GM23248 (cell line): ENCODE results near the gene CAPN9. TPM values are rescaled to one million over a fixed set of nuclear protein-coding genes. Genes with fewer than 3 reads are reported as not detected.

Source experiments
- DNase-seq: peaks from one replicate; pipeline ENCODE4 v3.0.0-alpha.2; 2015
- H2AFZ ChIP-seq: fragments of 200-600 bp; sonication (generic); 2 replicates; pipeline ENCODE4 v1.6.1; 2016; ENCODE audit warnings: antibody characterized with exemption
- H3F3A ChIP-seq: fragments of 200-600 bp; sonication (generic); 2 replicates; pipeline ENCODE4 v1.6.1; 2016; ENCODE audit warnings: mild to moderate bottlenecking, antibody characterized with exemption, mixed run types; ENCODE audit not compliant: insufficient read depth
- H3K27ac ChIP-seq: fragments of 200-600 bp; sonication (generic); 2 replicates; pipeline ENCODE4 v1.5.1; 2016; ENCODE audit warnings: mild to moderate bottlenecking
- H3K27me3 ChIP-seq: fragments of 200-600 bp; sonication (generic); replicated peaks from 2 replicates; pipeline ENCODE4 v1.6.1; 2016; ENCODE audit warnings: mild to moderate bottlenecking; ENCODE audit not compliant: insufficient read depth
- H3K36me3 ChIP-seq: fragments of 200-600 bp; sonication (generic); 2 replicates; pipeline ENCODE4 v1.6.1; 2016; ENCODE audit warnings: low read depth, mild to moderate bottlenecking
- H3K4me1 ChIP-seq: fragments of 200-600 bp; sonication (generic); 2 replicates; pipeline ENCODE4 v1.6.1; 2016; ENCODE audit warnings: mild to moderate bottlenecking; ENCODE audit not compliant: insufficient read depth
- H3K4me2 ChIP-seq: fragments of 200-600 bp; sonication (generic); one replicate; pipeline ENCODE4 v1.6.1; 2016; ENCODE audit warnings: mild to moderate bottlenecking; ENCODE audit not compliant: unreplicated experiment
- H3K4me3 ChIP-seq: fragments of 200-600 bp; sonication (generic); 2 replicates; pipeline ENCODE4 v1.5.1; 2016; ENCODE audit warnings: mild to moderate bottlenecking
- H3K79me2 ChIP-seq: fragments of 200-600 bp; sonication (generic); 2 replicates; pipeline ENCODE4 v1.6.1; 2016; ENCODE audit warnings: mild to moderate bottlenecking; ENCODE audit not compliant: insufficient read depth
- H3K9ac ChIP-seq: fragments of 200-600 bp; sonication (generic); 2 replicates; pipeline ENCODE4 v1.6.1; 2016; ENCODE audit warnings: mild to moderate bottlenecking
- H3K9me2 ChIP-seq: fragments of 200-600 bp; sonication (generic); 2 replicates; pipeline ENCODE4 v1.6.1; 2016; ENCODE audit warnings: mixed run types, mild to moderate bottlenecking, moderate library complexity; ENCODE audit not compliant: insufficient read depth
- H3K9me3 ChIP-seq: fragments of 200-600 bp; sonication (generic); one replicate; pipeline ENCODE4 v1.6.1; 2017; ENCODE audit warnings: low read depth
- H4K20me1 ChIP-seq: fragments of 200-600 bp; sonication (generic); 2 replicates; pipeline ENCODE4 v1.6.0; 2016; ENCODE audit not compliant: insufficient read depth
- EZH2 ChIP-seq: fragments of 200-600 bp; sonication (generic); IDR thresholded peaks from 2 replicates; pipeline ENCODE4 v1.6.1; 2018; ENCODE audit warnings: antibody characterized with exemption, mild to moderate bottlenecking; ENCODE audit not compliant: insufficient read depth, poor library complexity, severe bottlenecking
- EZH2phosphoT487 ChIP-seq: fragments of 200-600 bp; sonication (generic); IDR thresholded peaks from 2 replicates; pipeline ENCODE4 v1.6.1; 2018; ENCODE audit warnings: antibody characterized with exemption, moderate library complexity, mild to moderate bottlenecking, low read depth; ENCODE audit not compliant: insufficient read depth
- WGBS, 2 experiments: methylation state at CpG; one replicate each; pipeline ENCODE4 v1.1.6; 2015 to 2017; ENCODE audit warnings: low lambda C conversion rate in 2 of 2, low coverage in 1 of 2; ENCODE audit errors: missing lambda C conversion rate in 2 of 2; 5-methylcytosine and 5-hydroxymethylcytosine counted together
- in situ Hi-C: fragments of 300-500 bp; cut with MboI; formaldehyde crosslinking; loops from 2 replicates; pipeline ENCODE4 v1.15.0; 2020
- polyA plus RNA-seq: library from polyadenylated mRNA; unstranded; fragments of >200 nt; fragmentation: Nextera tagmentation; extraction: Ambion mirVana; gene quantifications from 2 replicates; pipeline ENCODE4 v1.2.1, GENCODE V29; 2016
- total RNA-seq: library from RNA; depleted of rRNA; stranded (reverse); fragments of >200 nt; shearing (Covaris generic); gene quantifications from 2 replicates; pipeline ENCODE4 v1.2.3, GENCODE V29; 2014

The CAPN9 gene
- total and polyA plus RNA-seq, 2 experiments from 2014 or later: not detected

DNA sequence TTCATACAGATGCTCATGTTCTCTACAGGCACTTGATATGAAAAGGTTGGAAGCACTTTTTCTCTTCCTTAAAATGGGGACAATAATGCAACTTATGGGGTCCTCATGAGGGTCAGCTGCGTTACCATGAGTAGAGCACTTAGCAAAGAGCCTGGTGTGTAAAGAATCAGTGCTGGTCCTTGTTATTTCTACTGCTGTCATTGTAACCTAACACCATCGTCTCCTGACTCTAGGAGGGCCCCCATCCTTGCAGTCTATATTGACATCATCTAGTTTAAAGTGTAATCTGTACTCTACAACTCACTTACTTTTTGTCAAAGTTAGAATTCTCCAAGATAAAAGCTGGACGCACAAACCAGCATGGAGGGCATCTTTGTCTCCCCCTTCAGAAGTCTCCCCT is 2.4 kb downstream of the CAPN9 start:
- no peak for DNase-seq
- TF ChIP-seq EZH2: no peak
- in situ Hi-C loops: no loop called here
- no peaks in the 10 kb centered on the region for H3F3A ChIP-seq
- no peaks in the 10 kb centered on the region for H3K27me3 ChIP-seq
- no peaks in the 10 kb centered on the region for H4K20me1 ChIP-seq
- H3K4me1 ChIP-seq: no peaks in the 10 kb centered on the region
- H3K36me3 ChIP-seq: no peaks in the 10 kb centered on the region
- WGBS, 2 experiments: 37 to 44% methylated on average over 3 of the region's 3 CpGs
- no peak overlapping the region for H3K9ac ChIP-seq
- no peaks in the 10 kb centered on the region for H3K9me2 ChIP-seq
- no peaks in the 10 kb centered on the region for H3K79me2 ChIP-seq
- H2AFZ ChIP-seq: no peak overlapping the region
- no peak overlapping the region for H3K4me2 ChIP-seq
- no peak overlapping the region for H3K27ac ChIP-seq
- H3K4me3 ChIP-seq: no peak overlapping the region
- no peaks in the 10 kb centered on the region for H3K9me3 ChIP-seq

DNA sequence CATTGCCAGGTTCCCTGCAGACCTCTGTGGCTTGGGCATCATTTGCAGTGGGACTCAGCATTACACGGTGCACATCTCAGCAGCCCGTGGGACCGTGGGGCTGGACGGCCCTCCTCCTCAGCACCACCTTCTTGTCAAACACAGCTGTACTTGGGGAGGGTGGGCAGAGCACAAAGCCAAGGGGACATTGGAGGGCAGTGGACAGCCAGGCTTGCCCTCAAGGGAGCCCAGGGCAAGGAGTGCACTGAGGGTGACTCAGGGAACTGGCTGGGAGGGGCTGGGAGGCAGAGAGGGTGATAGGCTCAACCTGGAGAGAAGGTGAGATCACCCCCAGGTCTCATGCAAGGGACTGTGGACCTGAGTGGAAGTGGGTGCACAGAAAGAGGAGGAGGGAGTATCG is 3.4 kb downstream of the CAPN9 start:
- no peaks in the 10 kb centered on the region for H3K36me3 ChIP-seq
- no peaks in the 10 kb centered on the region for H3K9me3 ChIP-seq
- H3K79me2 ChIP-seq: no peaks in the 10 kb centered on the region
- no peak overlapping the region for H3K4me2 ChIP-seq
- H3K4me1 ChIP-seq: no peaks in the 10 kb centered on the region
- in situ Hi-C loops: no loop called here
- H3K9me2 ChIP-seq: no peaks in the 10 kb centered on the region
- no peak overlapping the region for H2AFZ ChIP-seq
- 40 to 46% methylated on average over 5 of the region's 5 CpGs for WGBS, 2 experiments
- no peak for DNase-seq
- TF ChIP-seq EZH2phosphoT487 (no peak), EZH2 (no peak)
- H3K9ac ChIP-seq: no peak overlapping the region
- H3K27me3 ChIP-seq: no peaks in the 10 kb centered on the region
- H4K20me1 ChIP-seq: no peaks in the 10 kb centered on the region
- H3K27ac ChIP-seq: no peak overlapping the region
- no peak overlapping the region for H3K4me3 ChIP-seq
- no peaks in the 10 kb centered on the region for H3F3A ChIP-seq

DNA sequence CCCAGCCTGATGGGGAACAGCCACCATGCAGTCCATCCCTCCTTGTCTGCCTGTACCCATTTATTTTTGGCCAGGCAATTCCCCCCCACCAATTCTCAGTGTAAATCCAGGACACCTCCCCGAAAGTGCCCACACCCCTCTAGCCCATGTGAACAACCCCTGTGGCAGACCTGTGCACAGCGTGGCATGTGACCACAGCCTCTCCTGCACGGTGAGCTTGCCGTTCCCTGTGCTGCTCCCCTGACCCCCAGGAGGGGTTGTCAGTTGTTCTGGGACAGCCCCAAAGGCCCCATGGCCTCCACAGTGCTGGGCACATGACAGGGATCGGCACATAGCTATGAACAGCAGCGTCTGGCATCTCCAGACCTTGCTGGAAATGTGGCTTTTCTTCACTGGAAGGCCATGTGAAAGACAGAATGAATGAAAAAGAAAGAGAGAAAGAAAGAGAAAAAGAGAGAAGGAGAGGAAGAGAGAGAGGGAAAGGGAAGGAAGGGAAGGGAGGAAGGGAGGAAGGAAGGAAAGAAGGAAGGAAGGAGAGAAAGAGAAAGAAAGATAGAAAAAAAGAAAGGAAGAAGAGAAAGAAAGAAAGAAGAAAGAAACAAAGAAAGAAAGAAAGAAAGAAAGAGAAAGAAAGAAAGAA is 3.9 kb downstream of the CAPN9 start:
- Histone ChIP-seq H3K4me1 (no peaks in the 10 kb centered on the region), H3K4me3 (no peak overlapping the region), H3K27me3 (no peaks in the 10 kb centered on the region), H3K36me3 (no peaks in the 10 kb centered on the region), H3K79me2 (no peaks in the 10 kb centered on the region), H3K27ac (no peak overlapping the region), H3K9me2 (no peaks in the 10 kb centered on the region), H3F3A (no peaks in the 10 kb centered on the region), H3K4me2 (no peak overlapping the region), H3K9ac (no peak overlapping the region), H4K20me1 (no peaks in the 10 kb centered on the region), H2AFZ (no peak overlapping the region), H3K9me3 (no peaks in the 10 kb centered on the region)
- in situ Hi-C loops: no loop called here
- TF ChIP-seq EZH2phosphoT487: no peak
- no peak for TF ChIP-seq EZH2
- 35 to 38% methylated on average over 6 of the region's 6 CpGs for WGBS, 2 experiments
- no peak for DNase-seq

DNA sequence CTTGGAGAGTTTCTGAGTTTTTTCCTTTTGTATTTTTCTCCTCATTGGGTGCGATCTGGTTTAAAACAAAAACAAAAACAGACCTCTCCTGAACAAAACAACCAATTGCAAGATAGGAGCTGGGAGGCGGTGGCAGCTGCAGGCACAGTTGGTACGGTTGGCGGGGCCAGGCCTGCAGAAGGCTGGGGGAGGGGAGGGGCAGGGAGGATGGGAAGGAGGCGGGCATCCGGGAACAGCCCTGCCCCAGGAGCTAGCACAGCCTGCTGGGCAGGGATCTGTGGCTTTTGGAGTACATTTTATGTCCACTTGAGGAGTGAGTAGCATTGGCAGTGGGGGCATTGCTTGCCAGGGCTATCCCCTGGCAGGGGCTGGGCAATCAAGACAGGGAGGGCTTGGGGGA is 5.2 kb downstream of the CAPN9 start:
- no peak overlapping the region for H3K27ac ChIP-seq
- H3F3A ChIP-seq: no peaks in the 10 kb centered on the region
- H3K79me2 ChIP-seq: no peaks in the 10 kb centered on the region
- no peaks in the 10 kb centered on the region for H4K20me1 ChIP-seq
- H3K4me1 ChIP-seq: no peaks in the 10 kb centered on the region
- H3K27me3 ChIP-seq: no peaks in the 10 kb centered on the region
- DNase-seq: no peak
- no peaks in the 10 kb centered on the region for H3K36me3 ChIP-seq
- no peak overlapping the region for H3K4me2 ChIP-seq
- TF ChIP-seq EZH2: no peak
- TF ChIP-seq EZH2phosphoT487: no peak
- H3K9me3 ChIP-seq: no peaks in the 10 kb centered on the region
- H3K4me3 ChIP-seq: no peak overlapping the region
- no peak overlapping the region for H2AFZ ChIP-seq
- no peaks in the 10 kb centered on the region for H3K9me2 ChIP-seq
- in situ Hi-C loops: no loop called here
- no peak overlapping the region for H3K9ac ChIP-seq
- WGBS, 2 experiments: 47 to 72% methylated on average over 4 to 6 of the region's 6 CpGs

DNA sequence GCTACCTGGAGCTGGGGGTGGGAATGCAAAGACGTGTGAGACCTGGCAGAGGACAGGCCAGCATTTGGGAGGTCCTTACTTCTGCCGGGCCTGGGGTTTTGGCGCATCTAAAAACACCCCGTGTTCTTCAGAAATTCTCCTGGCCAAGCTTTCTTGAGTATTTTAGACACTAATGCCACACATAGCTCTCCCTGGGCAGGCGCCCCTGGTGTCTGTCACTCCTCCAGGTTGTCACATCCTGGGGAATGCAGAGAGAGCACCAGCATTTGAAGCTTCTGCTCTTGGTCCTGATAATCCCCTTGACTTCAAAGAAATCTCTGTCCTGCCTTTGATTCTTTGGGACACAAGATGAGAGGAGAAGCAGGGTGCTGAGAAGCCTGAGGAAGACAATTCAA is 6.0 kb downstream of the CAPN9 start:
- 64% methylated on average over 5 of the region's 5 CpGs for WGBS, 2 experiments
- no peak for DNase-seq
- H3K9ac ChIP-seq: no peak overlapping the region

More for the DNA sequence above, 6.0 kb downstream of the CAPN9 start:
- Histone ChIP-seq H3K27me3 (peaks cover 4% of the 10 kb centered on the region), H3K27ac (no peak overlapping the region), H3K4me2 (no peak overlapping the region), H4K20me1 (no peaks in the 10 kb centered on the region), H3K4me3 (no peak overlapping the region), H3K9me3 (no peaks in the 10 kb centered on the region), H3K4me1 (no peaks in the 10 kb centered on the region), H2AFZ (no peak overlapping the region), H3K9me2 (no peaks in the 10 kb centered on the region), H3K36me3 (no peaks in the 10 kb centered on the region), H3F3A (no peaks in the 10 kb centered on the region), H3K79me2 (no peaks in the 10 kb centered on the region)
- no peak for TF ChIP-seq EZH2phosphoT487
- no peak for TF ChIP-seq EZH2
- in situ Hi-C loops: no loop called here
